Panc1 (cell line): Measurements from ENCODE around the gene S100B. TPM values are rescaled to one million over a fixed set of nuclear protein-coding genes. Genes with fewer than 3 reads are reported as not detected.

Experiments used
- ATAC-seq: fragments of 200-7000 bp; cut with Tn5 transposase; 2 replicates; pipeline ENCODE4 v1.9.1; 2020; ENCODE audit warnings: mild to moderate bottlenecking, moderate library complexity
- BruUV-seq: library from RNA; stranded (reverse); fragments of 400-500 nt; replicated peaks from 2 replicates; lab custom pipeline; 2021; lab: Mats Ljungman, UMichigan
- CTCF ChIA-PET: fragments of 300-600 bp; sonication (Branson Sonifier 250); formaldehyde crosslinking; loops from one replicate; lab custom pipeline; 2022; ENCODE audit warnings: antibody characterized with exemption; lab: Charles Lee
- POLR2A ChIA-PET: fragments of 300-600 bp; sonication (Branson Sonifier 250); formaldehyde crosslinking; loops from one replicate; lab custom pipeline; 2022; ENCODE audit warnings: antibody characterized with exemption; lab: Charles Lee
- DNase-seq: peaks from one replicate; pipeline ENCODE4 v3.0.0-alpha.2; 2010; ENCODE audit warnings: low read depth, low spot score
- H3K27ac ChIP-seq: 2 replicates; pipeline ENCODE4 v1.5.1; 2011; ENCODE audit warnings: mild to moderate bottlenecking, low read length, inconsistent platforms
- H3K27me3 ChIP-seq: fragments of 200-500 bp; sonication (Bioruptor generic); 2 replicates; pipeline ENCODE4 v1.6.0; 2014; ENCODE audit warnings: low read length, inconsistent platforms; ENCODE audit not compliant: control insufficient read depth, insufficient read depth
- H3K36me3 ChIP-seq: fragments of 200-500 bp; sonication (Bioruptor generic); 2 replicates; pipeline ENCODE4 v1.5.1; 2014; ENCODE audit warnings: inconsistent platforms, mild to moderate bottlenecking, low read length, moderate library complexity; ENCODE audit not compliant: control insufficient read depth, insufficient read depth
- H3K4me1 ChIP-seq: 2 replicates; pipeline ENCODE4 v1.5.1; 2011; ENCODE audit warnings: inconsistent platforms, mild to moderate bottlenecking, low read length, moderate library complexity; ENCODE audit not compliant: control insufficient read depth, insufficient read depth
- H3K4me3 ChIP-seq, 2 experiments: 2 replicates each; pipeline ENCODE4 v1.5.1; 2011 to 2012; ENCODE audit warnings: low read depth in 2 of 2, low read length in 2 of 2, mild to moderate bottlenecking in 2 of 2, inconsistent platforms in 1 of 2, moderate library complexity in 1 of 2
- H3K9me3 ChIP-seq: fragments of 200-500 bp; sonication (Bioruptor generic); 2 replicates; pipeline ENCODE4 v1.5.1; 2014; ENCODE audit warnings: low read depth, mild to moderate bottlenecking, inconsistent platforms, low read length, moderate library complexity; ENCODE audit not compliant: control insufficient read depth, insufficient read depth
- POLR2AphosphoS5 ChIP-seq: IDR thresholded peaks from 2 replicates; pipeline ENCODE4 v1.6.1; 2012; ENCODE audit warnings: mild to moderate bottlenecking, low read depth, low read length, moderate library complexity
- REST ChIP-seq, 2 experiments: IDR thresholded peaks; 2 replicates each; pipeline ENCODE4 v1.6.1; 2011 to 2012; ENCODE audit warnings: low read depth in 2 of 2, control low read depth in 1 of 2, low read length in 1 of 2, mild to moderate bottlenecking in 1 of 2, moderate library complexity in 1 of 2; ENCODE audit not compliant: insufficient read depth in 1 of 2
- SIN3A ChIP-seq: IDR thresholded peaks from 2 replicates; pipeline ENCODE4 v1.6.1; 2012; ENCODE audit warnings: low read depth, mild to moderate bottlenecking, low read length, moderate library complexity, borderline replicate concordance; ENCODE audit not compliant: insufficient read depth
- TCF7L2 ChIP-seq: IDR thresholded peaks from 2 replicates; pipeline ENCODE4 v1.6.1; 2011; ENCODE audit warnings: mild to moderate bottlenecking, low read depth, low read length, inconsistent platforms
- in situ Hi-C: cut with HindIII; loops from 2 replicates; pipeline ENCODE4 v1.10.0; 2016; ENCODE audit warnings: low sequenced_read_pairs, low pct_unique_long_range_greater_than_20kb
- intact Hi-C: fragments of 100-400 bp; cut with micrococcal nuclease; formaldehyde crosslinking; loops from one replicate; pipeline ENCODE4 v1.10.0; 2022; ENCODE audit not compliant: unreplicated experiment
- total RNA-seq: library from RNA; stranded (reverse); gene quantifications from one replicate; pipeline ENCODE4 v1.2.1, GENCODE V29; 2021; ENCODE audit not compliant: unreplicated experiment
- TF ChIP-seq, protein P1 (sequence below): fragments of 450-650 bp; IDR thresholded peaks from 2 replicates; pipeline ENCODE4 v1.5.1; 2017; ENCODE audit warnings: mild to moderate bottlenecking

S100B gene
- total RNA-seq, 1 experiment from 2014 or later = not detected

DNA sequence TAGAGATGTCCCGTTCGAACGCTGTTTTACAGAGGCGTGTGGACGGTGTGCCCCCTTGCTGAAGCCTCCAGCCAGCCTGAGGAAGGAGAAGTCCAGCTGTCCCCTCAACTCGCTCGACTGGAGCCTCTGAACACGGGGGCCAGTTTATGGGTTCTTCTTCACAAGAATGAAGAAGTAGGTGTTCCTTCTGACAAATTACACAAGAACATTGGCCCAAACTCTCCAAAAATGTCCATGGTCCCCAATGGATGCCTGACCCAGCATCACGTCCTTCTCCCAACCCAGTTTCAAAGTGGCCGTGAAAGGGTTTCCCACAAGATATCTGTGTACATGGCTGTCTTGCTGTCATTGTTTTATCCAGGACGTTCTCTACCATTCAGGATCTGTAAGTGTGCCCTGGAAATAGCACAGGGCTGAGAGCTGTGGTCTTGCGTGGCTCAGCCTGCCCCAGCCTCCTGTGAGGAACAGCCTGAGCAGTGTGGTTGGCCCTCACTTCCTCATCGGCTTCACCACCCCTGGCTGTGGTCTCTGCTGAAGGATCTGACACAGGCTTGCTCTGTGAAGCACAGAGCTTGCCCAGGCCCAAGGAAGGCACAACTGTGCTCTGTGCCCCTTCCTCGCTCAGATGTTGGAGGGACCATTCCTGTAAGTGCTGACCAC lies 1.0 kb upstream of the S100B start:
- Histone ChIP-seq H3K27ac (no peak overlapping the region), H3K4me1 (no peaks in the 10 kb centered on the region), H3K4me3 (no peak overlapping the region), H3K9me3 (no peaks in the 10 kb centered on the region), H3K27me3 (no peaks in the 10 kb centered on the region), H3K36me3 (no peaks in the 10 kb centered on the region)
- no peak for DNase-seq
- POLR2A ChIA-PET = no interaction called here
- TF ChIP-seq, protein P1, sequence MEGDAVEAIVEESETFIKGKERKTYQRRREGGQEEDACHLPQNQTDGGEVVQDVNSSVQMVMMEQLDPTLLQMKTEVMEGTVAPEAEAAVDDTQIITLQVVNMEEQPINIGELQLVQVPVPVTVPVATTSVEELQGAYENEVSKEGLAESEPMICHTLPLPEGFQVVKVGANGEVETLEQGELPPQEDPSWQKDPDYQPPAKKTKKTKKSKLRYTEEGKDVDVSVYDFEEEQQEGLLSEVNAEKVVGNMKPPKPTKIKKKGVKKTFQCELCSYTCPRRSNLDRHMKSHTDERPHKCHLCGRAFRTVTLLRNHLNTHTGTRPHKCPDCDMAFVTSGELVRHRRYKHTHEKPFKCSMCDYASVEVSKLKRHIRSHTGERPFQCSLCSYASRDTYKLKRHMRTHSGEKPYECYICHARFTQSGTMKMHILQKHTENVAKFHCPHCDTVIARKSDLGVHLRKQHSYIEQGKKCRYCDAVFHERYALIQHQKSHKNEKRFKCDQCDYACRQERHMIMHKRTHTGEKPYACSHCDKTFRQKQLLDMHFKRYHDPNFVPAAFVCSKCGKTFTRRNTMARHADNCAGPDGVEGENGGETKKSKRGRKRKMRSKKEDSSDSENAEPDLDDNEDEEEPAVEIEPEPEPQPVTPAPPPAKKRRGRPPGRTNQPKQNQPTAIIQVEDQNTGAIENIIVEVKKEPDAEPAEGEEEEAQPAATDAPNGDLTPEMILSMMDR = no peak
- TF ChIP-seq REST (IDR thresholded peaks at IDR 0.05; ENCODE audit: insufficient read depth in 1 of 2, low read depth in 2 of 2, low read length in 1 of 2) (no peak), TCF7L2 (no peak), POLR2AphosphoS5 (no peak), SIN3A (no peak)
- intact Hi-C loops = no loop called here
- no peak for ATAC-seq
- BruUV-seq = no TSS peak
- CTCF ChIA-PET = no interaction called here
- in situ Hi-C loops = no loop called here

- no peaks in the 10 kb centered on the region for H3K9me3 ChIP-seq
- TF ChIP-seq, protein P1 = no peak
- TF ChIP-seq REST (IDR thresholded peaks at IDR 0.05; ENCODE audit: insufficient read depth in 1 of 2, low read depth in 2 of 2, low read length in 1 of 2) (no peak), TCF7L2 (no peak), SIN3A (no peak), POLR2AphosphoS5 (no peak)
- no peak overlapping the region for H3K4me3 ChIP-seq
- H3K27me3 ChIP-seq = no peaks in the 10 kb centered on the region
- ATAC-seq (no peak), DNase-seq (no peak)
- in situ Hi-C loops (no loop called here), intact Hi-C loops (no loop called here)
- CTCF ChIA-PET = no interaction called here
- no peak overlapping the region for H3K27ac ChIP-seq
- POLR2A ChIA-PET = no interaction called here
- no peaks in the 10 kb centered on the region for H3K4me1 ChIP-seq
- no peaks in the 10 kb centered on the region for H3K36me3 ChIP-seq
- no TSS peak for BruUV-seq
Observed at GRCh38 chr21:46604329-46604974, 430 bp downstream of the S100B start.
